T-cell (primary cell): ENCODE data around the gene CPOX. TPM values are rescaled to one million over a fixed set of nuclear protein-coding genes. Genes with fewer than 3 reads are reported as not detected.
A peak's percentile ranks its signal among the peaks of the same experiment; 100 is the strongest.

Experiments used
- ATAC-seq, 4 experiments: fragments of 200-7000 bp in 3 of 4; fragments of 150-1000 bp in 1 of 4; cut with Tn5 transposase; replicated peaks in 1 of 4; 1 replicate in 3 of 4; 2 replicates in 1 of 4; pipeline ENCODE4 v1.10.0; 2021; ENCODE audit warnings: moderate library complexity in 3 of 4, mild to moderate bottlenecking in 2 of 4, moderate number of reproducible peaks in 1 of 4
- CTCF ChIA-PET, 2 donors: fragments of 300-600 bp; sonication (Branson Sonifier 250); formaldehyde crosslinking; loops; one replicate each; lab custom pipeline; 2022; ENCODE audit warnings: antibody characterized with exemption in 2 of 2; lab: Charles Lee
- POLR2A ChIA-PET, 2 donors: fragments of 300-600 bp; sonication (Branson Sonifier 250); formaldehyde crosslinking; loops; one replicate each; lab custom pipeline; 2022; ENCODE audit warnings: antibody characterized with exemption in 2 of 2; lab: Charles Lee
- DNase-seq, 35 experiments: peaks; one replicate each; pipeline versions ENCODE4 v3.0.0 to v3.0.0-alpha.2; 2013 to 2023
- H3K27ac ChIP-seq: one replicate; pipeline ENCODE4 v1.5.1; 2013; ENCODE audit warnings: low read length
- H3K27me3 ChIP-seq, 2 experiments: replicated peaks in 1 of 2; 1 replicate in 1 of 2; 2 replicates in 1 of 2; pipeline versions ENCODE4 v1.6.1 to v1.7.0; 2013; ENCODE audit warnings: low read length in 1 of 2, mixed read lengths in 1 of 2; ENCODE audit not compliant: control insufficient read depth in 2 of 2, insufficient read depth in 2 of 2; ENCODE audit errors: extremely low read depth in 1 of 2
- H3K36me3 ChIP-seq, 2 donors: 1 replicate in 1 of 2; 2 replicates in 1 of 2; pipeline versions ENCODE4 v1.6.1 to v1.7.0; 2013; ENCODE audit warnings: low read length in 1 of 2; ENCODE audit not compliant: control insufficient read depth in 2 of 2, insufficient read depth in 1 of 2; ENCODE audit errors: extremely low read depth in 1 of 2
- H3K4me1 ChIP-seq, 2 experiments: 1 replicate in 1 of 2; 2 replicates in 1 of 2; pipeline versions ENCODE4 v1.6.1 to v1.7.0; 2013; ENCODE audit warnings: low read length in 2 of 2, mixed read lengths in 1 of 2; ENCODE audit not compliant: insufficient read depth in 2 of 2, control insufficient read depth in 1 of 2; ENCODE audit errors: extremely low read depth in 1 of 2
- H3K4me3 ChIP-seq, 2 donors: 1 replicate in 1 of 2; 2 replicates in 1 of 2; pipeline versions ENCODE4 v1.5.1 to v1.7.0; 2013; ENCODE audit warnings: mild to moderate bottlenecking in 2 of 2, low read length in 1 of 2, moderate library complexity in 1 of 2; ENCODE audit not compliant: control insufficient read depth in 1 of 2; ENCODE audit errors: extremely low read depth in 1 of 2
- H3K9me3 ChIP-seq: 2 replicates; pipeline ENCODE4 v1.7.0; 2013
- H3K27ac Mint-ChIP-seq, 2 donors: one replicate each; pipeline ENCODE4 v1.8.0; 2020 to 2021; ENCODE audit warnings: mild to moderate bottlenecking in 2 of 2, mixed read lengths in 2 of 2
- H3K27me3 Mint-ChIP-seq, 2 donors: one replicate each; pipeline ENCODE4 v1.8.0; 2021 to 2022; ENCODE audit warnings: mixed read lengths in 2 of 2
- H3K36me3 Mint-ChIP-seq: one replicate; pipeline ENCODE4 v1.8.0; 2021; ENCODE audit warnings: mixed read lengths
- H3K4me1 Mint-ChIP-seq, 3 donors: one replicate each; pipeline ENCODE4 v1.8.0; 2020 to 2022; ENCODE audit warnings: mixed read lengths in 3 of 3, mild to moderate bottlenecking in 1 of 3
- H3K4me3 Mint-ChIP-seq, 3 donors: one replicate each; pipeline ENCODE4 v1.8.0; 2020 to 2022; ENCODE audit warnings: mild to moderate bottlenecking in 3 of 3, mixed read lengths in 3 of 3, moderate library complexity in 3 of 3
- H3K9me3 Mint-ChIP-seq, 3 donors: one replicate each; pipeline ENCODE4 v1.8.0; 2020 to 2022; ENCODE audit warnings: mixed read lengths in 3 of 3
- WGBS: methylation state at CpG from one replicate; pipeline ENCODE4 v1.1.5; 2013; ENCODE audit warnings: missing lambda C conversion rate; ENCODE audit not compliant: insufficient coverage; 5-methylcytosine and 5-hydroxymethylcytosine counted together
- total RNA-seq, 35 experiments: library from RNA in 6 of 35; stranded (reverse) in 6 of 35; fragments of 120-200 nt in 1 of 35; gene quantifications; one replicate each; pipeline versions ENCODE4 v1.2.1 to v1.2.4 and lab custom pipeline; 2013 to 2026

CPOX gene
- total RNA-seq, 5 donors from 2014 or later (not counting 1 experiment from before 2014, with no cell fraction given) = 13.9 to 47.6 (median 44.6) TPM

DNA sequence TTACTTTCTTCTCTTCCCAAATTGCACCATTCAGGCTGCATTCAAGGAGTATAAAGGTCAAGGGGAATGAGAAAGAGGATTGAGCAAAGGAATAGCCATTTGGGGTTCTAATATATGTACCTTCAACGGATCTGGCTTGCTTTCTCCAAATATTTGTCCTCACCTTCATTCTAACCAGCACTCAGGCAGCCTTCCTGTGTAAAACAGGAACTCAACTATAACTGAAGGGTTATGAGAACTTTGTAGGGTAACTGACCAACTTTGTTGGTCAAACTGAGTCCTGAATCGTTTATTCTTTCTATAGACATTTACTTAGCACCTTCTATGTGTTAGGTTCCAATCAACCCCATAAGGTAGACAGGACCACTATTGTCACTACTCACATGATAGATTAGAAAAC lies 5.1 kb upstream of the CPOX start:
- Mint-ChIP-seq H3K4me3 (no peak overlapping the region), H3K9me3 (no peaks in the 10 kb centered on the region), H3K27ac (no peak overlapping the region), H3K4me1 (peaks cover 6 to 8% (median 7%) of the 10 kb centered on the region in 3 donors), H3K36me3 (no peaks in the 10 kb centered on the region), H3K27me3 (peaks cover 0 to 2% of the 10 kb centered on the region in 2 donors)
- ATAC-seq (no peak), DNase-seq (no peak)
- Histone ChIP-seq H3K4me3 (no peak overlapping the region), H3K36me3 (no peaks in the 10 kb centered on the region), H3K27me3 (peaks cover 0 to under 1% of the 10 kb centered on the region in 2 experiments), H3K4me1 (peaks cover 2 to 6% of the 10 kb centered on the region in 2 experiments), H3K9me3 (no peaks in the 10 kb centered on the region), H3K27ac (no peak overlapping the region)
- CTCF ChIA-PET = interaction anchor here (0.7 to 1.5 kb wide), 5 partner anchors 35 to 96 kb away, joined by 3 to 12 read pairs (median 5); partner anchors contain the start of gene CLDND1 (in 1 of the 2)
- POLR2A ChIA-PET = no interaction called here
- no CpG with 5 or more reads among the region's 2 CpGs for WGBS

DNA sequence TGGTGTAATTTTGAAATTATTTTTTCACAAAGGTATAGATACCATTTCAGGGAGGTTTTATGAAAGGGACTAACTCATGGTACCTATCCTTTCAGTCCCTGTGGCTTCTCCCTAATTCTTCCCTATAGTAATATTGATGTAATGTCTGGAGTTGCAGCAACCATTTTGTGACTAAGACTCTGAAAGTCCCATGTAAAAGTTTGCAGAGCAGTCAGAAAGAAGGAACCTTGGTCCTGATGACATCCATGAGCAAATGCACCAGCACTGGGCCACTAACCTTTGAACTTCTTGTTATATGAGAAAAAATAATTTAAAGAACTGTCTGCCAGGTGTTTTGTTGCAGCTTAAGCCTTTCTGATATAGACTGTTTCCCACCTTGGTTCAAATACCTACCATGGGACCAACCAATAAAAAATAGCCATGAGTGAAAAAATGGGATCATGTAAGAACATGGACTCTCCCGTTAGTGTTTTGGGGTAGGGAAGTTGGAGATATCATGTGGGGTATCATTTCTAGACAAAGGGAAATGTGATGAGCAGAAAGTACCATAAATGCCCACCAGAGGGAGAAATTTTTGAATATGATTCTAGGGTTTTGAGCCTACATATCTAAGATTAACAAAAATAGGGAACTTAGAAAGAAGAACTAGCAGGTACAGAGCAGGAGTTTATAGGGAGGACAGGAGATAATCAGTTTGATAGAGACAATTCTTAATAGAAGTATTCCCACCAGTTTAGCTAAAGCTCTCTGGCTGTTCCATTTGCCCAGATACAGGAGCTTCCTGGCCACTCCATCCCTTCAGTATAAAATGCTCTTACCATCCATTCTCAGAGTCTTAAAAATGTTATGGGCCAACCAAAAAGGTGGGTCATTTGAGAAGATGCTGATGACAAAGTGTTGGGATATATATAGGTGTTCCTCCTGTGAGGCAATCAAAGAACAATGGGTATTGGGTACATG lies 3.4 kb upstream of the CPOX start:
- no peaks in the 10 kb centered on the region for H3K36me3 ChIP-seq
- no peaks in the 10 kb centered on the region for H3K9me3 ChIP-seq
- H3K9me3 Mint-ChIP-seq = no peaks in the 10 kb centered on the region
- H3K36me3 Mint-ChIP-seq = no peaks in the 10 kb centered on the region
- H3K4me1 ChIP-seq = peaks cover 12 to 17% of the 10 kb centered on the region in 2 experiments
- CTCF ChIA-PET = interaction anchor here (0.6 to 1.8 kb wide), 16 partner anchors 9 to 832 kb away, joined by 3 to 12 read pairs (median 4); partner anchors contain the start of gene CLDND1 (in 1 of the 2)
- H3K27me3 ChIP-seq = no peaks in the 10 kb centered on the region
- WGBS = 0% methylated on average over 1 of the region's 1 CpG
- no peak overlapping the region for H3K4me3 Mint-ChIP-seq
- no peak overlapping the region for H3K4me3 ChIP-seq
- no peak overlapping the region for H3K27ac Mint-ChIP-seq
- no peak overlapping the region for H3K27ac ChIP-seq
- DNase-seq (peak in 1 of 35 experiments; percentile 67), ATAC-seq (no peak)
- POLR2A ChIA-PET = no interaction called here
- peaks cover 17 to 22% (median 17%) of the 10 kb centered on the region in 3 donors for H3K4me1 Mint-ChIP-seq
- no peaks in the 10 kb centered on the region for H3K27me3 Mint-ChIP-seq

DNA sequence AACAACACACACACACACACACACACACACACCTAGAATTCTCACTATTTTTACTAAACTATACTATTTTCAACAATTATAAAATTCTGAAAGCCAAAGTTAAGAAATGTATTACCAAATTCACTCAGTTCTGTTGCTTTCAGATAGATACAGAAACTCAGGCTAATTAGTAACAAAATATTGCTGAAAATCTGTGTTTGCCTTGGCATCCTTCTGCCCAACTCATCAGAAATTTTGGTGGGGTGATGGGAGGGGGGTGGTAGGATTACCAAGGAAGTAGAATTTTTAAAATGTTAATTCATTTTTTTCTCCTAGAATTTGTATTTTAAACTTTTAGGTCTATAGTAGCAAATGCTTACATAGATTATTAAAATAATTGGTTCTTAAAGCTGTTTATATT lies 2.7 kb upstream of the CPOX start:
- CTCF ChIA-PET = interaction anchor here (0.6 to 1.8 kb wide), 9 partner anchors 9 to 831 kb away, joined by 3 to 7 read pairs (median 3); partner anchors contain the start of gene CLDND1 (in 1 of the 2)
- Histone ChIP-seq H3K27me3 (no peaks in the 10 kb centered on the region), H3K4me3 (no peak overlapping the region), H3K9me3 (no peaks in the 10 kb centered on the region), H3K4me1 (peaks cover 15 to 17% of the 10 kb centered on the region in 2 experiments), H3K27ac (no peak overlapping the region), H3K36me3 (no peaks in the 10 kb centered on the region)
- H3K4me3 Mint-ChIP-seq = no peak overlapping the region
- H3K9me3 Mint-ChIP-seq = no peaks in the 10 kb centered on the region
- POLR2A ChIA-PET = interaction anchor here in 1 of 2 donors (1.0 kb wide), 1 partner anchor 32 kb away, joined by 4 read pairs; no protein-coding TSS in a partner anchor
- DNase-seq = no peak
- peaks cover 5% of the 10 kb centered on the region for H3K36me3 Mint-ChIP-seq
- no peak for ATAC-seq
- no peak overlapping the region for H3K27ac Mint-ChIP-seq
- peaks cover 23 to 29% (median 23%) of the 10 kb centered on the region in 3 donors for H3K4me1 Mint-ChIP-seq
- no peaks in the 10 kb centered on the region for H3K27me3 Mint-ChIP-seq

DNA sequence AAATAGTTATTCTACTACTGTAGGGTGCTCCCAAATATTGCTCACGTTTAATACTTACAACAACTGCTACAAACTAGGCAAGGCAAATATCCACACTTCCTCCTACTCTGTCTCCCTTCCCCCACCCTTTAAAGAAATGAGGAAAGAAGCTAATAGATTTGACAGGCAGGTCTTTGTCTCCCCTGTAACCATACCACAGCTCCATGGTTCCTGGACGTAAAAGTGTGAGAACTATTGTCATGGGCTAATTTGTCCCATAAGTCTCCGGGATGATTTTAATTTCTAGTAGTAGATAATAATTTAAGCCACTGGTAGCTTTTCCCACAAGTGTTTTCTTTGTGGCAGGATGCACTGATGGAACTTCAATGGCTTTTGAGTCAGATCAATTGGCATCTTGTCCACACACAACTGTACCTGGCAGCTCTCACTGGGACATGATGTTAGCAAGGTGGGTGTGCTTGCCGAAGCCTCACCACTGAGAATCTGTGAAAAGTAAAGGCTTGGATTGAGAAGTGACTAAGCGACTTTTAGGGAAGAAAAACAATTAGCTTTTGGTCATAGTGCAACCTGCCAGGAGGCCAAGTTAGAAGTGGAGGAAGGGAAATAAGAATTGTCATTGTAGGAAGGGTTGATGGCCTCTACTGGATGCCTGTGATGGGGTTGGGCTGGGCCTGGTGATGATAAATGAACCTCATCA lies 1.4 kb upstream of the CPOX start:
- no peaks in the 10 kb centered on the region for H3K9me3 ChIP-seq
- no peak overlapping the region for H3K4me3 ChIP-seq
- Mint-ChIP-seq H3K4me3 (peak overlapping the region; percentile 44 to 96 (median 93)), H3K36me3 (peaks cover 13% of the 10 kb centered on the region), H3K27me3 (no peaks in the 10 kb centered on the region), H3K4me1 (peaks cover 31 to 35% (median 32%) of the 10 kb centered on the region in 3 donors), H3K27ac (peak overlapping the region in 1 of 2 donors; percentile 22), H3K9me3 (no peaks in the 10 kb centered on the region)
- H3K27ac ChIP-seq = no peak overlapping the region
- peaks cover 0 to 7% of the 10 kb centered on the region in 2 donors for H3K36me3 ChIP-seq
- ChIA-PET CTCF (interaction anchor here (0.5 to 1.4 kb wide), 11 partner anchors 9 to 307 kb away, joined by 3 to 7 read pairs (median 4); partner anchors contain the start of gene DCBLD2 (in 1 of the 2)), POLR2A (interaction anchor here (0.6 to 1.0 kb wide), 3 partner anchors 22 to 32 kb away, joined by 3 to 9 read pairs (median 4); no protein-coding TSS in a partner anchor)
- DNase-seq = no peak
- H3K27me3 ChIP-seq = no peaks in the 10 kb centered on the region
- no peak for ATAC-seq
- 94% methylated on average over 2 of the region's 5 CpGs for WGBS
- peaks cover 15 to 17% of the 10 kb centered on the region in 2 experiments for H3K4me1 ChIP-seq

DNA sequence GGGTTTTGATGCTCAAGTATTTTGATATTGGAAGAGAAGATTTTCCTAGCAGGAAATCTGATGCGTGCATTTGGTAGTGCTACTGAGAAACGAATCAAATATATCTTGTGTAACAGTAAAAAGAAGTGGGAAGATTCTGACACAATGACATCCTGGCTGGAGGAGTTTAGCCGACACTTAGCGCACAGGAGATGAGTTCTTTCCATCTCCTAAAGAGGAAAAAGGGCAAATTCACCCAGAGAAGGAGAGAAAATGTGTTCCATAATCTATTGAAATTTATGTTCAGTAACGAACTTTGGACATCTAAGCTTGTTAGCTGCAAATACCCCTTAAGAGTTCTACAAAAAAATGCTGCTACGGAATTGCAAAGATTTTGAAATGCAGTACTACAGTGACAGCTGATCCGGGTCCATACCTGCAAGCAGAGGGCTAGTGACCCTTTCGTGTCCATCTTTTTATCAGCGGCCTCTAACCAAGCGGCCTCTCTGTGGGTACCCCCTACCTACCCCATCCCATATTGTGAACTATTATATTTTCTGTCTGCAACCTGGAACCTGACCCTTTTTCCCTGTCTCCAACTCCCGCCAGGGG lies 971 bp downstream of the CPOX start:
- Histone ChIP-seq H3K9me3 (no peaks in the 10 kb centered on the region), H3K4me3 (peak overlapping the region; percentile 61 to 84), H3K36me3 (peaks cover 0 to 17% of the 10 kb centered on the region in 2 donors), H3K27ac (no peak overlapping the region), H3K4me1 (peaks cover 15 to 17% of the 10 kb centered on the region in 2 experiments), H3K27me3 (no peaks in the 10 kb centered on the region)
- peaks cover 27% of the 10 kb centered on the region for H3K36me3 Mint-ChIP-seq
- H3K27me3 Mint-ChIP-seq = no peaks in the 10 kb centered on the region
- H3K4me1 Mint-ChIP-seq = peaks cover 32 to 45% (median 38%) of the 10 kb centered on the region in 3 donors
- POLR2A ChIA-PET = interaction anchor here in 1 of 2 donors (1.0 kb wide), 1 partner anchor 69 kb away, joined by 3 read pairs; the partner anchor contains the start of gene CLDND1
- WGBS = 53% methylated on average over 8 of the region's 11 CpGs
- DNase-seq = no peak
- no peak for ATAC-seq
- CTCF ChIA-PET = interaction anchor here (0.6 to 2.2 kb wide), 3 partner anchors 10 to 551 kb away, joined by 3 to 15 read pairs (median 7); partner anchors contain the start of gene CLDND1 (in 1 of the 2)
- peak overlapping the region; percentile 76 to 82 for H3K27ac Mint-ChIP-seq
- no peaks in the 10 kb centered on the region for H3K9me3 Mint-ChIP-seq
- peak overlapping the region; percentile 89 to 96 (median 91) for H3K4me3 Mint-ChIP-seq
